Measurements from ENCODE around the gene ARIH2. TPM values are rescaled to one million over a fixed set of nuclear protein-coding genes. Genes with fewer than 3 reads are reported as not detected.

ARIH2 gene
- total RNA-seq: 100 to 1,000 TPM in 3 of 5 donors, 10 to 100 TPM in 2; 29.8 to 202 (median 130) TPM
- polyA plus RNA-seq: 10 to 100 TPM; 30.0 to 51.9 (median 40.2) TPM
- long read RNA-seq, donor 1, partial matches to known transcripts: 0 of 2 reads
- long read RNA-seq, donor 1, other reads (novel, unspliced or antisense): 0 of 2 reads
- long read RNA-seq, donor 2, partial matches to known transcripts: 0 of 5 reads
- long read RNA-seq, donor 2, other reads (novel, unspliced or antisense): 0 of 5 reads
- long read RNA-seq, donor 3, partial matches to known transcripts: 0 of 2 reads
- long read RNA-seq, donor 3, other reads (novel, unspliced or antisense): 0 of 2 reads
- long read RNA-seq, donor 4: 0 reads
- long read RNA-seq, donor 5, partial matches to known transcripts: 11 of 13 reads
- long read RNA-seq, donor 5, other reads (novel, unspliced or antisense): 0 of 13 reads
- long read RNA-seq, donor 6: 0 reads
- long read RNA-seq, donor 7, partial matches to known transcripts: 7 of 8 reads
- long read RNA-seq, donor 7, other reads (novel, unspliced or antisense): 0 of 8 reads
- long read RNA-seq, donor 8, partial matches to known transcripts: 11 of 16 reads
- long read RNA-seq, donor 8, other reads (novel, unspliced or antisense): 0 of 16 reads
- long read RNA-seq, donor 9, full-length matches to known transcripts: 9 of 15 reads
- long read RNA-seq, donor 9, partial matches to known transcripts: 6 of 15 reads
- long read RNA-seq, donor 9, other reads (novel, unspliced or antisense): 0 of 15 reads
- long read RNA-seq, donor 10, full-length matches to known transcripts: 4 of 4 reads
- long read RNA-seq, donor 10, partial matches to known transcripts: 0 of 4 reads
- long read RNA-seq, donor 10, other reads (novel, unspliced or antisense): 0 of 4 reads

DNA sequence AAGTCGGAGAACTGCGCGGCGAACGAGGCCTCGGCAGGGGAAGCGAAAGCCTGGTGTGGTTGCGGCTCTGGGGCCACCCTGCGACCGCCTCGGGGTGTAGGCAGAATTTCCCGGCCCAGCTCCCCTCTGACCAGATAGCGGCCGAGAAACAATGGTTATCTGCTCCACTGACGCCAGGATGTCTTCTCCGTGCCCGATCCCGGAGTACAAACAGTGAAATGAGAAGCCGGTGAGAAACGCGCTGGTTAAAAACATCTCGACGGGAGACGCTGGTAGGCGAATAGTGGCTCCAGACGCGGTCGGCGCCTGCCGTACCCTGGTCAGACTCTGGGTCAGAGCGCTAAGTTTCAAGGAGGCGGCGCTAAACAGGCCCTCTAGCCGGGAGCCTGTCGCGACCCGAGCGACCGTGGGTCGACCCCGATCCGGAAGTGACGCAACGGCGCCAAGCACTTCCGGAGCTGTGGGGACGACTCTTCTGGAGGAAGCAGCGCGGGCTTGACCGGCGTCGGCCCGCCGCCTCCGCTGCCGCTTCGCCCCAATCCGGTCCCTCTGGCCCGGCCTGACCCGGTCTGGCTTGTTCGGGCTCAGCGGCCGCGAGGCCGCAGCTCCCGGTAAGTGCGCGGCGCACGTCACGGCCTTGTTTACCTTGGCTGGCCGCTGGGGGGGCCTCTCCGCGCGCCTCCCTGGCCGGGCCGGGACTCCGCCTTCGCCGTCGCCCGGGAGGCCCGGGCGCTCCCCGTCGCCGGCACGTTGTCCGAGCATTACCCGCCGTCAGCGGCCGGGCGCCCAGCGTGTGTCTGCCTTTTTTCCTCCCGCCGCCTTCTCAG lies at the start of gene ARIH2:
TSS of gene ARIH2 (plus strand) at position 455 of the 827 bp plus-strand sequence. CDS start 8,717 bp downstream, outside the sequence.
- Histone ChIP-seq H3K36me3 (peaks cover 2 to 22% (median 20%) of the 10 kb centered on the region in 4 donors), H3K4me1 (peaks cover 12 to 38% (median 35%) of the 10 kb centered on the region in 4 donors), H3K9me3 (no peaks in the 10 kb centered on the region), H3K27ac (peak within 1 kb of the TSS; percentile 94 to 99 (median 98)), H3K27me3 (no peaks in the 10 kb centered on the region), H3K4me3 (peak within 1 kb of the TSS; percentile 77 to 95 (median 90))
- TF ChIP-seq POLR2AphosphoS5 (IDR thresholded peaks at IDR 0.05) (peak; percentile 72 to 94 (median 94)), POLR2A (IDR thresholded peaks at IDR 0.05) (peak in 1 of 4 donors; percentile 69), EP300 (IDR thresholded peaks at IDR 0.05) (no peak)
- TF ChIP-seq, protein P1, sequence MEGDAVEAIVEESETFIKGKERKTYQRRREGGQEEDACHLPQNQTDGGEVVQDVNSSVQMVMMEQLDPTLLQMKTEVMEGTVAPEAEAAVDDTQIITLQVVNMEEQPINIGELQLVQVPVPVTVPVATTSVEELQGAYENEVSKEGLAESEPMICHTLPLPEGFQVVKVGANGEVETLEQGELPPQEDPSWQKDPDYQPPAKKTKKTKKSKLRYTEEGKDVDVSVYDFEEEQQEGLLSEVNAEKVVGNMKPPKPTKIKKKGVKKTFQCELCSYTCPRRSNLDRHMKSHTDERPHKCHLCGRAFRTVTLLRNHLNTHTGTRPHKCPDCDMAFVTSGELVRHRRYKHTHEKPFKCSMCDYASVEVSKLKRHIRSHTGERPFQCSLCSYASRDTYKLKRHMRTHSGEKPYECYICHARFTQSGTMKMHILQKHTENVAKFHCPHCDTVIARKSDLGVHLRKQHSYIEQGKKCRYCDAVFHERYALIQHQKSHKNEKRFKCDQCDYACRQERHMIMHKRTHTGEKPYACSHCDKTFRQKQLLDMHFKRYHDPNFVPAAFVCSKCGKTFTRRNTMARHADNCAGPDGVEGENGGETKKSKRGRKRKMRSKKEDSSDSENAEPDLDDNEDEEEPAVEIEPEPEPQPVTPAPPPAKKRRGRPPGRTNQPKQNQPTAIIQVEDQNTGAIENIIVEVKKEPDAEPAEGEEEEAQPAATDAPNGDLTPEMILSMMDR (IDR thresholded peaks at IDR 0.05): peak in 2 of 7 experiments; percentile 8 to 11
- intact Hi-C loops (cut with DNase I; ENCODE audit: low total_unique reads): no loop called here
- WGBS, 5 donors: 0 to 1% (median 0%) methylated on average over 68 to 97 of the region's 97 CpGs
- peak; percentile 95 to 98 for DNase-seq

DNA sequence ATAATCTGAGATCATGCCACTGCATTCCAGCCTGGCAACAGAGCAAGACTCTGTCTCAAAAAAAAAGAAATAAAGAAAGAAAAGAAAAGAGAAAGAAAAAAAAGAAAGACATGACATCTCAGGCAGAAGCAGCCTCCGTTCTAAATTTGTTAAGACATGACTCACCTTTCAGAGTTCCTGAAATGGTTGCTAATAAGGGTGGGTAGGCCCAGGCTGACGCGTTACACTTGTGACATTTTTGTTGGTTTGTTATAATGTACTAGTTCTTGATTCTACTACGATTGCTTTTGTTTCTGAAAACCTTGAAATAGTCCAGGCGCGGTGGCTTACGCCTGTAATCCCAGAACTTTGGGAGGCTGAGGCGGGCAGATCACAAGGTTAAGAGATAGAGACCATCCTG lies 41.0 kb upstream of the ARIH2 start:
- DNase-seq: no peak
- intact Hi-C loops (cut with DNase I; ENCODE audit: low total_unique reads): no loop called here
- no peak overlapping the region for H3K27ac ChIP-seq
- H3K4me1 ChIP-seq: no peaks in the 10 kb centered on the region
- no peaks in the 10 kb centered on the region for H3K9me3 ChIP-seq
- H3K27me3 ChIP-seq: no peaks in the 10 kb centered on the region
- no peak for TF ChIP-seq EP300 (IDR thresholded peaks at IDR 0.05)
- TF ChIP-seq POLR2AphosphoS5 (IDR thresholded peaks at IDR 0.05): no peak
- no peak for TF ChIP-seq POLR2A (IDR thresholded peaks at IDR 0.05)
- TF ChIP-seq, protein P1 (IDR thresholded peaks at IDR 0.05): no peak
- no peak overlapping the region for H3K4me3 ChIP-seq
- peaks cover 5 to 90% (median 89%) of the 10 kb centered on the region in 4 donors for H3K36me3 ChIP-seq
- 87 to 97% (median 94%) methylated on average over 8 of the region's 8 CpGs for WGBS, 5 donors

DNA sequence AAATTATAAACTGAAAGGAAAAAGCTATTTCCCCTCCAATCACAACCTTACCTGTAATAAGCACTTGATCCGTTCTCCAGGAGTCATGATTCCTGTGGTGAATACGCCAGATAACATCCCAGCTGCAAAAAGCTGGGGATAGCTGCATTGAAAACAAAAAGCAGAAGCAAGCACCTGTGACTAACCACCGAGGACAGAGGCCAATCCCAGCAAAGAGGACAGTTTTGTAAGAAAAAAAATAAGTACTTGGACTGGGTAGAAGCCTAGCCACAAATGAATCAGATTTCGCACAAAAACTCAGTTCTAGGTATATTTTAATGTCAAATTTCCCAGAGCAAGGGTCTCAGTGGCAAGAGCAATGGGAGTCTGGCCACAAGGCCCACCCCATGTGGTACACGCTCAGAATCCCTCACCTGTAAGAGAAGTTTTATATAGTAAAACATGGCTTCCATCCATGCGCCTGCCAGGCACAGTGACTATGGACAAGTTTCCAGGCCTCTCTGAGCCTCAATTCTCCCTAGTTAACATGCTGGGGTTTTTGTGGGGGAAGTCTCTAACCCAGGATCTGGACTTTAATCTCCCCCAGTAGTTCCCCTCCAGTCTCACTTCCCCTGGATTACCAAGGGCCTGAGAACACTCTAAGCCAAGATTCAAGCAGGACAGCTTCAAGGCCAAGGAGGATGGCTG lies 39.2 kb upstream of the ARIH2 start:
- no peaks in the 10 kb centered on the region for H3K9me3 ChIP-seq
- no peak overlapping the region for H3K27ac ChIP-seq
- H3K36me3 ChIP-seq: peaks cover 16 to 92% (median 89%) of the 10 kb centered on the region in 4 donors
- no peak for DNase-seq
- no peaks in the 10 kb centered on the region for H3K27me3 ChIP-seq
- no peaks in the 10 kb centered on the region for H3K4me1 ChIP-seq
- H3K4me3 ChIP-seq: no peak overlapping the region
- intact Hi-C loops (cut with DNase I; ENCODE audit: low total_unique reads): no loop called here
- TF ChIP-seq EP300 (IDR thresholded peaks at IDR 0.05): no peak
- TF ChIP-seq POLR2A (IDR thresholded peaks at IDR 0.05): no peak
- no peak for TF ChIP-seq POLR2AphosphoS5 (IDR thresholded peaks at IDR 0.05)
- 85 to 91% (median 88%) methylated on average over 6 of the region's 6 CpGs for WGBS, 5 donors

DNA sequence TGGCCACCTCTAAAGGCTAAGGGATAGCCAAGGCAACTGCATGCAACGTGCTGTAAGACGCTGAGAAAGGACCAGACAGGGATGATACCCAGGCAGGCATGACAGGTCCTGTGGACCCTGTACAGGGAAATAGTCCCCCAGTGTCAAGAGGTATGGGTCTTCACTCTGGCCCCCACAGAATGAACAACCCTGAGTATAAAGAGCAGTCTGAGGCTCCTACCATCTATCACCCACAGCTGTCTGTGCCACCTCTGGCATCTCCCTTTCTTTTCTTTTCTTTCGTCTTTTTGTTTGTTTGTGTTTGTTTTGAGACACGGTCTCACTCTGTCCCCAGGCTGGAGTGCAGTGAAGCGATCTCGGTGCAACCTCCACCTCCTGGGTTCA lies 38.7 kb upstream of the ARIH2 start:
- no peaks in the 10 kb centered on the region for H3K9me3 ChIP-seq
- H3K27me3 ChIP-seq: no peaks in the 10 kb centered on the region
- no peaks in the 10 kb centered on the region for H3K4me1 ChIP-seq
- 87 to 89% (median 88%) methylated on average over 6 of the region's 6 CpGs for WGBS, 5 donors
- H3K27ac ChIP-seq: no peak overlapping the region
- TF ChIP-seq POLR2AphosphoS5 (IDR thresholded peaks at IDR 0.05) (no peak), EP300 (IDR thresholded peaks at IDR 0.05) (no peak), POLR2A (IDR thresholded peaks at IDR 0.05) (no peak)
- TF ChIP-seq, protein P1 (IDR thresholded peaks at IDR 0.05): no peak
- intact Hi-C loops (cut with DNase I; ENCODE audit: low total_unique reads): no loop called here
- DNase-seq: no peak
- H3K36me3 ChIP-seq: peaks cover 16 to 92% (median 91%) of the 10 kb centered on the region in 4 donors
- no peak overlapping the region for H3K4me3 ChIP-seq

Measured in stomach (tissue), 19 donors.